Tongue (tissue), 2 donors: ENCODE data around the gene CASR. TPM values are rescaled to one million over a fixed set of nuclear protein-coding genes. Genes with fewer than 3 reads are reported as not detected.

ENCODE experiments used
- DNase-seq: peaks from one replicate; pipeline ENCODE4 v3.0.0-alpha.2; 2015
- total RNA-seq: library from RNA; depleted of rRNA; stranded (reverse); fragments of >200 nt; gene quantifications from one replicate; pipeline ENCODE4 v1.2.3, GENCODE V29; 2014

The CASR gene
- total RNA-seq, 1 donor from 2014 or later: not detected

DNA sequence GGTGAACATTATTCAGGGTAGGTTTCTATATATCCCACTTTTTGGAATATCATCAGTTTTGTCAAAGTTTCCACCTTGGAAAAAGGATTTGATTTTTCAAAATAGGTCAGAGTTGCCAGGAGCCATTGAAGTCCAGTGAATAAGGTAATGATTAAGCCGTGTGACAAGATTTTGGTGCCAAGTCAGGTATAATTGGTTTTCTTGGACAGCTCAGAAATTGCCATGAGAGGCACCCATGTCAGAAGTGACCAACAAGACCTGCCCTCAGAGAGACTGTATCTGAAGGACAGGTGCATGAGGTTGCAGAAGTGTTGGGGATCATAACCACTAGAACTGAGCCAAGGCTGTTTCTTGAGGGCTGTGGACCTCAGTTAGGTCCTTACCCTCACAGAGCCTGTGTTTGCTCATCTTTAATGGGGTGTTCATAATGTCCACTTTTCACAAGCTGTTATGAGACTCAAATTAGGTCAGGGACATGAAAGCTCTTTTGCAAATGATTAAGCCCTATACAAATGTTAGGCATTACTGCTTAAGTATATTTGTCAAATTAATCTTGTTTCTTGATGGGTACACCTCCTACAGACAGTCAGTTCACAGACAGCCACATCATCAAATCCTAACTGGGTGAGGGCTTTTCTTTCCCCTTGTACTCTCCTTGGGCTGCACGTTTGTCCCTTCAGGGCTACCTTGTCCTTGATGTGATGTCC, 32.3 kb downstream of the CASR start:
- no peak for DNase-seq

DNA sequence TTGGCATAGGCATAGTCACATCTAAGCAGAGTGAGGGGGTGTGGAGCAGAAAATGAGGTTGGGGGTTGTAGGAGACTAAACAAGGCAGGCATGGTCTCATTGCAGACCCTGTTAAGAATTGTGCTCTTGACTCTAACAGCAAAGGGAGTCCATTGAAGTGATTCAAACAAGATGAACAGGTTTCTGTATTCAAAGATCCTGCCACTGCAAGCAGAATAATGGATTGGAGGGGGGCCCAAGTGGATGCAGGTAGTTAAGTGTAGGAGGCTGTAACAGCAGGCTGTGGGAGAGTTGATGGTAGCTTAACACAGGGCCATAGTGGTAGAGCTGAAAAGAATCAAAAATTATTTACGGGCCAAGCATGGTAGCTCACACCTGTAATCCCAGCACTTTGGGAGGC, 34.4 kb downstream of the CASR start:
- no peak for DNase-seq

DNA sequence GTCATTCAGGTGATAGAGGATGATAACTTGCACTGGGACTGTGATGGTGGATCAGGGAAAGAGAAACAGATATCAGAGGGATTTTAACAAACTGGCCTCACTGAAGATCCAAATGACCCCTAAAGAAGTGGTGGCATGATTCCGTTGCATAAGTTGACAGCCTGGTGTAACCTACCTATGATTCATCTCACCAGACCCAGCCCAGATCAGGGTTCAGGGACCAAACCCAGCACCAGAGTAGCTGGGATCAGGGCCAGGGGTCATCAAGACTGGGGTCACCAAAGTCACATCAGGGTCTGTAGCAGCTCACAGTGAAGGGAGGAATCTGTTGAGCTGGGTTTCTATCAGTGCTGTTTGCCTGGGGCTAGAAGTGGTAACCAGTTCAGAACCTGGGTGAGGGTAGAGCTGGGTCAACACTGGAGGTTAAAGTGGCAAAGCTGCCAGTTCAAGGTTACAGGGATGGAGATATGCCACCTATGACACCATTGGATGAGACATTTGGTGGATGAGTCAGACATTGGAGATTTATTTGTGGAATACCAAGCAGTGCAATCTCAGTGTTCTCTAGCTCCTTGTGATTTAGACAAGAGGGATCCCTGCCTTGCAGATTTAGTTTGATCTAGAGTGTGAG, 35.9 kb downstream of the CASR start:
- DNase-seq: no peak

DNA sequence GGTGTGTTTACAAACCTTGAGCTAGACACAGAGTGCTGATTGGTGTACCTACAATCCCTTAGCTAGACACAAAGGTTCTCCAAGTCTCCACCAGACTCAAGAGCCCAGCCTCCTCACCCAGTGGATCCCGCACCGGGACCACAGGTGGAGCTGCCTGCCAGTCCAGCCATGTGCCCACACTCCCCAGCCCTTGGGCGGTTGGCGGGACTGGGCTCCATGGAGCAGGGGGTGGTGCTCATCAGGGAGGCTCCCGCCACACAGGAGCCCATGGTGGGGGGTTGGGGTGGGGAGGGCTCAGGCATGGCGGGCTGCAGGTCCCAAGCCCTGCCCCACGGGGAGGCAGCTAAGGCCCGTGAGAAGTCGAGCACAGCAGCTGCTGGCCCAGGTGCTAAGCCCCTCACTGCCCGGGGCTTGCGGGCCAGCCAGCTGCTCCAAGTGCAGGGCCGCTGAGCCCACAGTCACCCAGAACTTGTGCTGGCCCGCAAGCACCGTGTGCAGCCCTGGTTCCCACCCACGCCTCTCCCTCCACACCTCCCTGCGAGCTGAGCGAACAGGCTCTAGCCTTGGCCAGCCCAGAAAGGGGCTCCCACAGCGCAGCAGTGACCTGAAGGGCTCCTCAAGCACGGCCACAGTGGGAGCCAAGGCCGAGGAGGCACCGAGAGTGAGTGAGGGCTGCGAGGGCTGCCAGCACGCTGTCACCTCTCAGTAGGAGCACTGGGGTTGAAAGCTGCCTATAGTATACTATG, 43.7 kb downstream of the CASR start:
- DNase-seq: no peak

DNA sequence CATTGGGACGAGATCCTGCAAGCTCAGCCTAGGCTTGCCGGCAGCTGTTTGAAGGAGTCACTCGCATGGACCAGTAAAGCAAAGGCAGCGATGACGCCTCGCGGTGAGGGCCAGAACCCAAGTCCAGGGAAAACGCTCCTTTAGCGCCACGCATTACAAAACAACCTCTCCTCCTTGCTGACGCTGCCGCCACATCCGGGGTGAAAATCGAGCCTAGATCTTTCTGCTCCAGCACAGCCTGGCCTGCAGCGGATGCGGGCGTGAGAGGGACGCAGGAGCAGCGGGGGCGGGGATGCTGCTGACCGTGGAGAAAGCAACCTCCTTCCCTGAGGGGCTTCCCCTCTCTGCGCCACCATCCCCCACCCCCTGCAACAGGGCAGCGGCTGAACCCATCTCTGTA, 46.7 kb downstream of the CASR start:
- no peak for DNase-seq

DNA sequence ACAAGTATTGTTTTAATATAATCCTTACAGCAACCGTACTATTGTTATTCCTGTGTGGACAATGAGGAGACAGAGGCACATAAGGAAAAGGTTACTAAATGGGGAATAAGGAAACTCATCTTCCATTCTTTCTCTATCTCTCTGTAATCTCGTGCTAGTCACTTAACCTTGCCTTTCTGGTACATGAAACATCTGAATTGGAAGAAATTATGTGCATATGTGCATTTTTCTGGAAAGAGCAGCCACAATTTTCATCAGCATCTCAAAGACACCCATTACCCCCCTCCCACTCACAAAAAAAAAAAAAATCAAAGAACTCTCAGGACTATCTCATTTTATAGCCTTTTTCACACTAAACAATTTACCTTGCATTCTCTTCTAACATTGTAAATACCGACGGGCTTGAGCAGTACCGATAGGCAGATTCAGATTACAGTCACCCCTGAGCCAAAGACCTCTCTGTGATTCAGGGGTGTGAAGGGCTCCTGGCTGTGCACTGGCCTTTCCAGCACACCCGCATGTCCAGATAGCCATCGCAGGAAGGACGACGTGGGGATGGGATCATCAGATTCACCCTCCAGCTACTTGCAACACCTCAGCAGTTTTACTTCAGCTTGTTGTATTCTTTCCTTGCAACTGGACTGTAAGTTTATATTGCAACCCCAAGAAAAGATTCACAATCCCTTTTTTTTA, 48.1 kb downstream of the CASR start:
- DNase-seq: no peak

DNA sequence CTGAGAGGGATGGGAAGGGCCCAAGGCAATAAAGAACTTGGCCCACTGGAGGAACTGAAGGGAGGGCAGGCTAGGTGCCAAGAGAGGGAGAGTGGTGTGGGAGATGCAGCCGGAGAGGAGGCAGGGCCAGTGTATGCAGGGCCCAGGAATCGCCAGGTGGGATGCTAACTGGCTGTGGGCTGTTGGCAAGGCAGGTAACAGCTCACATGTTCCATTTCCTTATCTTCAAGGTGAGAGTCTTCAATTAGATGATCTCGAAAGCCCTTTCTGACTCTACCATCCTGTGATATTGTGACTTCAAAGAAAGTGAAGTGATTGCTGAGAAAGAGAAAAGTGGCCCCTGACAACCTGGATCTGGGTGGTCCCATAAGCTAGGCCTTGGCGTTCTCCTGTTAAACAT, 49.0 kb downstream of the CASR start:
- no peak for DNase-seq

DNA sequence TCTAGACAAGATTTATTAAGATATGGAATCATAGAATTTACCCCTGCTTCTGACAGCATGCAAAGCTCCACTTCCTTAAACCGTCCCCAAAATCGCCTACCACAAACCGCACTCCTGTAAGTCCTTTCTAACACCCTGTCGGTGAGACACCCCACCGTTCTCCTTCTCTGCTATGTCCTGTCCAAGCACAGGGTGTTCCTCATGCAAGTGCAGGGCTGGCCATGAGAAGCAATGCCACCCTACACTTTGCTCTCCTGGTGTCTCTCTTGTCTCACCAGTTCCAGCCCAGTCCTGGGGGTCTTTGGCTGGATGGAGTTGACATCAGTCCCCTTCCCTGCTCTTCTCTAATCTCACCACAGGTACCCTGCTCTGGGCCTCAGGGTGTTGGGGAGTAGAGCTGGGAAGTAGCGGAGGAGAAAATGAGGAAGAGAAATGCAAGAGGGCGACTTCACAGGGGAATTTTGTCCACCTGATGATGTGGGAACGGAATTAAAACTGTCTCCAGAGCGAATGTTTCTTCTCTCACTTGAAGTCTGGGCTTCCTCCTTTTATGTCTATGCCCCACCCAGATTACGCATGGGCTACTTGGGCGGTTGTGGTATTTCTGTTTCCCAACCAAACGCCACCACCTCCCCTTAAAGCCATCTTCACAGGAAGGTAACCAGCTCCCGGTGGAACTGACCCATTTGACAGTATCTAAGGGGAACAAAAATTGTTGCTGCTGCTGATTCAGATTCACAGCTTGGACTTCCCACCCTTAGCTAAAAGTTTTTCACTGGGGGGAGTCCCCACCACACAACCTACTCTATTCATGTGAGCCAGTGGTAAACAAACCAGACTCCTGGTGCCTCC, 49.9 kb downstream of the CASR start:
- no peak for DNase-seq

DNA sequence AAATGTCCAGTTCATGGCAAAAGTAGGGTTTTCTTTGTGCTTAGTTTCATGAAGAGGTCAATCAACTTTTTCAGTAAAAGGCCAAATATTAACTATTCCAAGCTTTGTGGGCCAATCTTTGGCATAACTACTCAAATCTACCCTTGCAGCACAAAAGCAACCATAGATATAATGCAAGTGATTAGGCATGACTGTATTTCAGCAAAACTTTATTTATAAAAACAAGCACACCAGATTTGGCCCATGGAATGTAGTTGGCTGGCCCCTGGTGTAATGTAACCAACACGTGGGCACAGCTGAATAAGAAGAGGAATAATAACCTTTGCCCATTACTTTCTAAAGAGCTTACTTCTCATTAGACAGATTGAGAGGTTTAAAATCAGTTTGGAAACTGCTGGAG, 50.6 kb downstream of the CASR start:
- no peak for DNase-seq

DNA sequence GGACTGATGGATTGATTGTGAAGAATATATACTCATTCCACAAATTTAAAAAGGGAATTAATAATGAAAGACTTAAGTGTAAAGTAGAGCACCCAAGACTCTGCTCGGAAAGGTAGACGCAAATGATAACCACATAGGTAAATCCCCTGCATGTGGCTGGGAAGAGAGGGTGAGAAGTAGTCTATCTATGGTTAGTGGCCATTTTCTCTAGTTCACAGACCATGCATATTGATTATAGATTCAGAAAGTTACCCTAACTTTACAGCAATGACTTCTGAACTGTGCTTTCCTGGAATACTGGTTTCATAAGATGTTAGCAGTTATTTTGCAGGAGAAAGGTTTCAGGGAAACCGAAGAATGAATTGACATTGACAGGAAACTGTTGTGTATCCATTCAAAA, 51.7 kb downstream of the CASR start:
- no peak for DNase-seq

DNA sequence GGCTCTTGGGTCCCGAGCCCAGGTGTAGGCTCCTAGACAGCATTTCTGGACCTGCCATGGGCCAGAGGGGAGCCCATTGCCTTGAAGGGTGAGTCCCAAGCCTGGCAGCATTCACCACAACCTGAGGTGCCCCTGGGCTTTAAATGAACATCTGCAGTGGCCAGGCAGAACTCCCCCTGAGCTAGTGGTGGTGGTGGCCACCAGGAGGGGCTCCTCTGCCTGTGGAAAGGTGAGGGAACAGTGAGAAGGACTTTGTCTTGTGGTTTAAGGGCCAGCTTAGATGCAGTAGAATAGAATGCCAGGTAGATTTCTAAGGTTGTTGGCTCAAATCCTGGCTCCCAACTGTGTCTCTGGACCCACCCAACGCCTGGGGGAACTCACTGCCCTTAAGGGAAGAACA, 55.6 kb downstream of the CASR start:
- DNase-seq: no peak

DNA sequence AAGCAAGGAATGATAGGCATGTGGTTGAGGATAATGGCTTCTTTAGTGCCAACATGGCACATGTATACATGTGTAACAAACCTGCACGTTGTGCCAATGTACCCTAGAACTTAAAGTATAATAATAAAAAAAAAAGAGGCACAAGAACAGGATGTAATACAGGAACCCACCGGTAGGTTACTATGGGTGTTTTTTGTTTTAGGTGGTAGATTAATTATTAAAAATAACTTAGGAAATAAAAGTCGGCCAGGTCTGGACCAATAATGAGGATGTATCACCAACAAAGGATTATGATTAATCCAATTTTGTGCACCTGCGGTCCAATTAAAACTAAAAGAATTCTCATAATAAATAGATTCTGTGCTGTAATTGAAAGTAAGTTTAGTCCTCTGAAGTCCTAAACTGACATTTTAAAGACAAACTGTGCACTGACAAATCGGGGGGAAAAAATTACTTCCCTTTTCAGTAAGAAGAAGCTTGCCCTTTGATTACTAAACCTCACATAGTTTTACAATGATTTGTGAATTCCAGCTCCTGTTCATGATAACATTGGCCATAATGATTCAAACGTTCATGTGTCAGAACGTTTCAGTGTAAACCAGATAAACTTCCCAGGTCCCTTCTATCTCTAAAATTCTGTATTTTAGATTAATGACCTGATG, 62.2 kb downstream of the CASR start:
- no peak for DNase-seq

DNA sequence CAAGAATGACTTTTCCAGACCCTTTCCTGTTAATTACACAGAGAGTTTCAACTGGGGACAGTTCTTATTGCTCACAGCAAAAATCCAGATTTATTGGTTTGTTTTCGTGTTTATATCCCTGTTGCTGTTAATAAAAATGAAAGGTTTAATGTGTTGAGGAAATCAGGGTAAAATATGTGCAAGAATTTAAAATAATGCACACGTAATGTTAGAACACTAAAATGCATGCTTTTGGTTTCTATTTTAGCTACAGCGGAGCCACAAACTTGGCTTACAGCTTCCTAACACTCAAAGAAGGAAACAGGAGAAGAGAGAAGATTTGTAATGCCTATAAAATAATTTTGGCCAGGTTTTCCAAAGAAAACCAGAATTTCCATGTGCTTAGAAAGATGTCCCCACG, 62.7 kb downstream of the CASR start:
- DNase-seq: no peak

DNA sequence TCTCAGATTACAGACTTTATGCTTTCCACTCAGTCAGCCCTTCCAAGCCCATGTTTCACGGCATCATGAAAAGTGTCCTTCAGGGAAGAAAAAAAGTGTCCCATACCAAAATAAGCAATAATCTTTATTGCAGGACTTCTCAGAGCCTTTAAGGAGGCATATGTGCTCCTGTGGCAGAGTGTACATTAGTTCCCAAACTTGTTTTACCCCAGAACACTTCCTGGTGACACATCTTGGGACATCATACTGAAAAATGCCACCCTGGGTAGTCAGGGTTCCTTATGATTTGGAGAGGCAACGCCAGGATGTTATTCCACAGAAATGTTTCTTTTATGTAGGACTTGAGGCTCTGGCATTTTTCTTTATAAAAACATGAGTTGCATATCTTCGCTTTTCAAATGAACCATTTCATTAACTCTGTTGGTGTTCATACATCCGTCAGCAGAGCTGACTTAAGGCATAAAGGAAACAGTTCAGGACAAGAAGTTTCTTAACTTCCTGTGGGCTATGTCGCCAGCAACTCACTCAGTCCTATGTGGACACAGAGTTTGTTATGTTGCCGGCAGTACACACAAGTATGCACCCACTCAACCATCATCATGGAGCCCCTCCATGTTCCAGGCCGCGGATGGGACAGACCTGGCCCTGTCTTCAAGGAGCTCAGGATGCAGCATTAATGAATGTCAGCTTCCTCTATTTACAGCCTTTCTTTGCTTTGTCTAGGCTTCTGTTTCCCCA, 63.8 kb downstream of the CASR start:
- DNase-seq: no peak

DNA sequence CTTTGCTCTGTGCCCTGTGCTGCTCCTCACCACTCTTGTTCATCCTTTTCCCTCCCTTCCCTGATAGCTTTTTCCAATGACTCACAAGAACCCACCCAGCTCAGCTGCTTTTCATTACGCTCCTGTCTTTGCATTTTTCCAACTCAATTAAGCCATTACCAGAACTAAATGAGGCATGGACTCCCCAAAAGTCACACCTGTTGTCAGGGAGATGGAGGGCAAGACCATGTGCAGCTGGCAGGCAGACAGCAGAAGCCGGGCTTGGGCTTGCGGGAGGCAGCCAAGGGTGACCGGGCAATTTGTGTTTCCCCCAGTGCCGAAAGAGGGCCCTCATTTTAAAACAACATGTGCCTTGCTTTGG, 64.3 kb downstream of the CASR start:
- peak; percentile 3 for DNase-seq

DNA sequence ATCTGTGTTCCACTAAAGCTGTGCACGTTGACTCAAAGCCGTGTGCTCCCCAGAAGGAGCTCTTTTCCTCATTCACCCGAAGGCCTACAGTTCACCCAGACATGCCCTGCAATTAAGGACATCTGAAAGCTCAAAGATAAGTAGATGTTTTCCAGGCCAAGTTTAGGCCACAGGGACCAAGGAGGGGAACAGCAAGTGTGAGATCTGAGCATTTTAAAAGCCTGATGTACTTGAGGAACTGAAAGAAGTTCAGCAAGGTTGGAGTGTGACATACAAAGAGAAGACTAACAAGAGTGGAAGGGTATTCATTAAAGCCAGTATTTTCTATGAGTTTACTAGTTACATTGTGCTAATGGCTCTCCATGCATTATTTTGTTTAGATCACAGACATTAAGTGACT, 68.0 kb downstream of the CASR start:
- no peak for DNase-seq

DNA sequence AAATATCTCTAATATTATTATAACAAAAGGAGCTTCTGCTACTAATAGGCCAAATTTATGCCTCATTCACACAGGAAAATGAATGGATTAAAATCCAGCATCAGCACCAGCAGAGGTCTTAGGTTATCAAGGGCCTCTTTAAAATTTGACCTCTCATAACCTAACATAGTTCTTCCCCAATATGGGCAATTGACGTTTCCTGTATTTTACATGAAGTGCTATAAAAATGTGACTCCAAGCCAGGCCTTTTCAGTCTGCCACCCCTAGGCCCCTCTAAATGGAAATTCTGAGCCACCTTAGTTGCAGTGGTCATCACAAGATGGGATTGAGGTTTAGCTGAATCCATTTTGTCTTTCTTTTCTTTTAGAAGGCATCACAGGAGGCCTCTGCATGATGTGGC, 70.1 kb downstream of the CASR start:
- DNase-seq: no peak

DNA sequence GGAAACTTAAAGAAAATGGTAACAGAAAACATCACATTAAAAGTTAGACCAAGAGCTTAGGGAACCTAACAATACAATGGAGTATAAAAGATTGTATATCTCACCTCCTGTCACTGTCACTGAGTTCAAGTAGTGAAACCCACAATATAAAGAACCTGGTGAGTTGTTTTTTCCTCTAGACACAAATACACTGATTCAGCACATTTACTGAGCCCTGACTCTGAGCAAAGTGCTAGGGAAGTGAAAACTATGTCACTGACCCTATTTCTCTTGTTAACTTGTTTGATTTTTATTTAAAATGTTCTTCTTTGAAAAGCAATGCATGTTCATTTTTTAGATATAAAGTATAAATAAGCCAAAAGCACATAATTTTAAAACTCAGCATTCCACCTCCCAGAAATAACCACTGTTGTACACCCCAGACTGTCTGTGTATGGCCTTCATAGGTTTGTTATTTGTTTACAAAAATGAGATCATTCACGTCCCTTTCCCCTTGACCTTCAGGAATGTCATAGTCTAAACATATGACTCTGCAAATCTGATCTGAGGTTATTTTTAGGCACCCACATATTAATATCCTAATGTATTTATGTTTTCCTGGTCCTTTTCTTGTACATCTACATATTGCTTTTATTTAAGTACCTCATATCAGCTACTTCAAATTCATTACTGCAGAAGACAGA, 72.4 kb downstream of the CASR start:
- no peak for DNase-seq

DNA sequence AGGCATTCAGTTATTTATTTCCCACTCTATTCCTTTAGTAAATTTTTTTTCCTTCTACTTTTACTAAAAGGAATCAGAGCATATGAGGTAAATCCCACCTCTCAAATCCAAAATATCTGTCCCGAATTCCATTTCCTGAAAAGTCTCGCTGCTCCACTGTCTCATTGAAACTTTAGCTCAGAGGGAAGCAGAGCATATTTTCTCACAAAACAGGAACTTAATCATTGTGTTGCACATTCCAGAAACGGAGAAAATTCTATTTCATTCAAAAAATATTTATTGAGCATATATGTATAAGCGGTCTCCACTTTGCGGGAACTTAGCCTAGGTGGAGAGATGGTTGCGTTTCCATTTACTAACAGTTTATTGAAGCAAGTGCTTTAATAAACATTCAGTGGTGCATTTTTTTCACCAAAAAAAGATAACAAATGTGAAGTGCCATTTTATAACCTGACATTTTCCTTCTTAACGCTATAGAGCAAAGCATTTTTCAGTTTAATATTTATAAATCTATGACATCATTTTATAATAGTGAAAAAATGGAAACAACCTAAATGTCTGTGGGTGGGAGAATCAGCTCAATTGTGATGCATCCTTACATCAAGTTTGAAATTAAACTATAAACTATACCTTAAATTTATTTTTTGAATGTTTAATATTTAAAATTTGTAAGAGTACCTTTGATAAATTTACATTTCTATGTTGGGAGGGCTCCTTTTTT, 74.3 kb downstream of the CASR start:
- no peak for DNase-seq
